HG03159 (cell line): Measurements from ENCODE around the gene CIDEB.

Source experiments
- ATAC-seq: cut with Tn5 transposase; IDR thresholded peaks from one replicate; pipeline ENCODE4 v1.9.1; 2021; ENCODE audit warnings: mild to moderate bottlenecking, moderate library complexity; ENCODE audit not compliant: unreplicated experiment

The CIDEB gene

GRCh38 chr14:24255931-24256711 is 51.7 kb downstream of the CIDEB start:
- ATAC-seq, result no peak

DNA sequence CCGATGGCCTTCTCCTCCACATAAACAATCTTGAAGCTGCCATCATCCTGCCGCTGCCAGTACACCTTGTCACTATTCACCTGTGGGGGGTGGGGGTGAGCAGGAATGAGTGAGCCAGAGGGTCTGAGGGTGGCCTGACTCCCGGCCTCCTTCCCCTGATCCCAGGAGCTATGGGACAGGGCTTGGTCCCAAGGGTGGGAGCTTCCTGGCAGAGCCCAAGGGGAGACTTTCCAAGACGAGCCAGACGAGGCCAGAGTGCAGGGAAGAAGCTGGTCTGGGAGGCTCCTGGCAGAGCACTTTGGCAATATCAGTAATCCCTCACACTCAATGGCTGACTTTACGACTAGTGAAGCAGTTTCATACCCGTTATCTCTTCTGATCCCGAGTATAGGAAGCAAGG is 52.3 kb downstream of the CIDEB start:
- ATAC-seq, result no peak
